Measurements from ENCODE around the gene CASZ1.

Gene CASZ1

DNA sequence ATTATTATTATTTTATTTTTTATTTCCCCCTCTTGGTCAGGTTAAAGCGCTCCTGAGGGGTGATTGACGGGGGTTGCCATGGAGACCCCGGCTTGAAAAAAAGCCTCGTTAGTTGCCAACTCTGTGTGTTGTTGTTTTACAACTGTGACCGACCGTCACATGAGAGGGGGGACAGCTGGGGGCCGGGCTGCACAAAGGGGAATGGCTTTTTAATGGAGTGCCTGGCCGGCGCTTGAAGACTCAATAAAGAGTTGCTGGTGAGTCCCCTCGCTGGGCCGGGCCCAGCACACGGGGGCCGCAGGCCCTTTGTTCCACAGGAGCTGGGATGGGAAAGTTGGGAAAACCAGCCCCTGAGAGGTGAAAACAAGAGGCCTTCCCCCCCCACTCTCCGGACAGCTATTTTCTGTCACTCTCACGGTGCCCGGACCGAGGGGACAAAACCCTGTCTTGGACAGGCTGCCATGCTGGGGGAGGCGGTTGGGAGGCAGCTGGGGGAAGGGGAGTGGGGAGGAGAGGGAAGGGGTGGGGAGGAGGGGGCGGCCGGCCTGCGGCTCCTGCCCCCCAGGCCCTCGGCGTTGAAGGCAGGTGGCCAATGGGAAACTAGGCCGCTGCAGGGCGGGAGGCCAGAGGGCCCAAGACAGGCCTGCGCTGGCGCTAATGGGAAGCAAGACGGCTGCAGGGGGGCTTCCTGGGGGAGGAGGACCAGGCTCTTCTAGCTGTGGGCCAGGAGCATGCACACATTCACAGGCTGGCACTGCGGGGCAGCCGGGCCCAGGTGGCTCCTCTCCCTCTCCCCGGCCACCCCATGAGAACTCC, 67.6 kb downstream of the CASZ1 start:
- DNase-seq (ENCODE audit: low spot score) = no peak

DNA sequence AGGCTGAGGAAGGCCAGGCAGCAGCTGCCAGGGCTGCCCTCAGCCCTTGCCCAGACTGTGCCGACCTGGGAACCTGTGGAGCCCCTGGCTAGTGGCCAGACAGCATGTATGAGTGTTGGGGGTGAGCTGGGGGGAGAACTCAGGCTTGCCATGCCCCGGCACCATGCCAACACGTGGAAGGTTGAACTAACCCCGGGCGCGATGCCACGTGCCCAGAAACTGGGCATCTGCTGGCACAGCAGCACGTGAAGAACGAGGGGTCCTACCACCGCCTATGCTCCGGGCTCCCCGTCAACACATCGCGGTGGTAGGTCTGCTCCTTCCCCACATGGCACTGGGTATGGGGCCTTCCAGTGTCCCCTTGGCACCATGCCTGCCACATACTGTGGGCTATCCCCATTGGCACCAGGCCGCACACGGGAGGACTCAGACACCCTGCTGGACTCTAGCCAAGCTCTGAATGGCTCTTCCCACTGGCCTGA, 68.7 kb downstream of the CASZ1 start:
- DNase-seq (ENCODE audit: low spot score) = no peak

DNA sequence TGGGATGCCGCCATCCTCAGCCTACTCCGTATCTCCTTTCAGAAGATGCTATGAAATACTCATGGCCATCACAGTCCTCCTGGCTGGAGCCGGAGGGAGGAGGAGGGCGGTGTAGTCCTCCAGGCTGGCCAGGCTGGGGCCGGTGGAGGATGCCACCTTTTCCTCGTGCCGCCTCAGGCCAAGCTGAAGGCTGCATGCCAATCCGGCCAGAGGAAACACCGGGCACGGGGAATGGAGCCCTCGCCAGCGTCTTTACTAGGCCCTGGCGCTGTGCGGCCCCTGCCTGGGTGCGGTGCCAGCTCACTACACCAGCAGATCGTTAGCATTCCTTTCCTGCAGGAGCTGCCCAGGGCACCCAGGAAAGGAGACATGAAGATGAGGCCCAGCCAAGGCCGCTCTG, 70.1 kb downstream of the CASZ1 start:
- no peak for DNase-seq (ENCODE audit: low spot score)

DNA sequence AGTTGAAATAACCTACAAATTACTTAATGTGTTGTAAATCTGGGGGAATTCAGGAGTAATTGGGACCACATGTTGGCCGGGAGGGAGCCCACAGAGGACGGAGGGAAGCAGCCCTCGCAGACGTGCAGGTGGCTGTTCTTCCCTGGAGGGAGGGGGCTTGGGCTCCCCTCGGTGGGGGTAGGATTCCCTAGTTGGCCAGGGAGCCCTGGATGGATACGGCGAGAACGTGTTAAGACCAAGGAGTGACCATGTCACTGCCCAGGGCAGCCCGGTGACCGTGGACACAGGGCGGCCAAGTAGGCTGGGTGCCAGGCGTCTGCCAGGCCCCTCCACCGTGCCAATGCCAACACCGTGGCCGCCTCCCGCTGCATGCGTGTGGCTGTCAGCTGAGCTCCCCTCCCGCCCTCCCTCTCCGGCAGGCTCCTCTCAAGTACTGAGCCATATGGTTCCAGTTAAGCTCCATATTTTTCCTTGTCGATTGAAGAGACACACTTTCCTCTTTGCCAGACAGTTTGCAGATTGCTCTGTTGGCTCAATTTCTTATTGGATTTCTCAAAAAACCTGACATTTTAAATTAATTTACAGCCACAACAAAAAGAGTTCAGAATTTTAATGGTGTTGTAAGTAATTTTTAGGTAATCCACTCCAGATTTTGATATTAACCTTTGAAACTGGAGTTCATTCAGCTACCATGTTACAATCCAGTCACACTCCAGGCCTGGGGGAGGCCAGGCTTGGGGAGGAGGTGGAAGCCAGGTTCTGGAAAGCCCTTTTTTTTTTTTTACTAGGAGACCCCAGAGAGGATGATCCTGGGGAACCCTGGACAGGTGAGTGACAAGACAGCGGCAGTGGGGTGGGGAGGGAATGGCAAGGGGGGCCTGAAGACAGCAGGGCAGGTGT, 71.2 kb downstream of the CASZ1 start:
- no peak for DNase-seq (ENCODE audit: low spot score)

DNA sequence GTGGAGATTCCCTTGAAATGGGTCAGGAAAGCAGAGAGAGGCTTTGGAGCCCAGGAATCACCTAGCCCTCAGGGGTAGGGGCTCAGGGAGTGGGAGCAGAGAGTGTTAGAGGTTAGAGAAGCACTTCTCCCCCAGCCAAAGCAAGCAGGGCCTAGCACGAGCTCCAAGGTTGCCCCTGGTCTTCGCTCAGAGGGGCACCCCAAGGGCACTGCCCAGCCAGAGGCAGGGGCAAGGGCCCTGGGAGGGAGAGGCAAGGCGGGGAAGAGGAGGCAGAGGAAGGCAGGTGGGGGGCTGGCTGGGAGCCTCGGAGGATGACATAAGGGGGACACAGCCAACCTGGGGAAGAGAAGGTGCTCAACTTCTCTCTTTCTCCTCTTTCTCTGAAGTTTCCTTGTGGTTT, 71.9 kb downstream of the CASZ1 start:
- DNase-seq (ENCODE audit: low spot score) = no peak

DNA sequence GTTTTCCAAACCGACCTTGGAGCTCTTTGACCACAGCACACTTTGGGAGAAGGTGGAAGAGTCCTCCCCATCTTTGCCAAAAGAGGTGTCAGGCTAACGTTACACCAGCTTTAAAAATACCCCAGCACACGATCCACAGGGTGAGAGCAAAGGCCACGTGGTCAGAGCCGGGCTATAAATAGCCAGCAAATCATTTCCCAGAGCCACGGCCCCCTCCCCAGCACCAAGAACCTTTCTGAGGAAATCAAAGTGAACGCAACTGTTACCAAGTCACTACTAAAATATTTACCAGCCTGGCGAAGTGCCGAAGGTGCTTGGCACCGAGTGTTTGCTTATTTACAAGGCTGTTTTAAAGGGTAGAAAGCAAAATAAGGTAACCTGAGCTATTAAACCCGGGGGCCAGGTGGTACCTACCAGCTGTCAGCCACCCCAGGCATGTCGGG, 72.4 kb downstream of the CASZ1 start:
- DNase-seq (ENCODE audit: low spot score) = peak; percentile 14

DNA sequence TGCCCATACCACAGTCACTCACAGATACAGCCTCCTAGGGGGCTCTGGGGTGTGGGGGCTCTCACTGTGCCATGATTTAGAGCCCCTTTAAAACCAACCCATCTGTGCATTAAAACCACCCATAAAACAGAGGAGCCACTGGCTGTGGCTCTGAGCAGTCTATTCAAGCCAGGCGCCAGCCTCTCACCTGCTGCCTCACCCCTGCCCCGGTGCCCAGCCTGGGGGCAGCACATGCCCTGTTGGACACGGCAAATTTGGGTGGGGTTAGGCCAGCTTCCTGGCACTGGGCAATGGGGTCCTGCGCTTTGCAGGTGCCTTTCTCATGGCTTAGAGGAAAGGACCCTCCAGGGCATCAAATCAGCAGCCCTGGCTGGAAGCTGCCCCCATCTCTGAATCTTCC, 73.1 kb downstream of the CASZ1 start:
- DNase-seq (ENCODE audit: low spot score) = no peak

DNA sequence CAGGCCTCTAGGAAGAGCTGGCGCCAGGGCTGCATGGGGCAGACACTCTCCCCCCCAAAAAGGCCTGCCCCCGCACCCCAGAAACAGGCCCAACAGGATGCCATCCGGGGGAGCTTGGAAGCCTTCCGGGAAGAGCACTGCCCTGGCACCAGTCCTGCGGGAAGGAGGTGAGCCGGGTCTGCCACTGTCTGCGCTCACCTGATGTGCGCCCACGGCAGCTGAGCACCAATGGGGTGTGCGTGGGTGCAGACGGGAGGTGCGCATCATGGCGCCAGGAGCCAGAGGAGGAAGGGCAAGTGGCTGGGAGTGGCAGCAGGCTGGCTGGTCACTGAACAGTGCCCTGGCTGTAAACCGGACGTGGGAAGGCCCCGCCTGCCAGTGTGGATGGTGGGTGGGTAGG, 73.6 kb downstream of the CASZ1 start:
- DNase-seq (ENCODE audit: low spot score) = no peak

DNA sequence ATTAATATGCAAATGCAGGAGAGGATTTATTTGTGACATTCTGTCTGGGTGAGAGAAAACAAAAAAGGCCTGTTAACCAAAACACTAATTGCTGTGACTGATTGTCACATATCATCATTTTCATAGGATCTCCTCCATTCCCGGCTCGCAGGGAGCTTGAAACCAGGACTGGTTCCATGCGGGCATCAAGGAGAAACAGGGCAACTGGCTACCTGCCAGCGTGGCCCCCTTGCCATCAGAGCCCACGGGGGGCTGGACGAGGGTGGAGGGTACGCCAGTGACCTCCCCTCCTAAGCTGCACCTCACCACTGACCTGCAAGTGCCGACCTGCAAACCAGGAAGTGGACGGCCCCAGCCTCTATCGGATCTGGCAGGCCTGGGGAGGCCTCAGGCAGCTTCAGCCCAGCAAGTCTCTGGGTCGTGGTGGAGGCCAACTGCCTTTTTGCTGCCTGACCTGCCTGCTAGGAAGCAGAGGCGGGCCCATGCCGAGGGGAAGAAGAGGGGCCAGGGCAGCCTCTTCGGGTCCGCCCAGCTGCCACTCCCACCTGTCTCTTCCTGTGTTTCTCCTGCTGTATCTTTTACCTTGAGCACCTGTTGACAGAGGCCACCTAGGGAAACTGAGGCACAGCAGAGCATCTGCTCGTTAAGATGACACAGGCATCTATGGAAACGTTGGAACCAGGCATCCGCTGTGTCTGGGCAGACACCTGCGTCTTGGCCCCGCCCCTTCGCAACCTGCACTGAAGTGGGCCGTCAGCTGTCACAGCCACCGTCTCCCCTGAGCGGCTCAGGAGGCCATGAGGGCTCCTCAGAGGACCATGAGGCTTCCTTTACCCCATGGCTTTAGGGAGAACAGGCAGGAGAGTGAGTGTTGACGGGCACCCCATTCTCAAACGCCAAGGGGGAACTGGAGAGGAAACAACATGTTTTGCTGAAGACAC, 74.8 kb downstream of the CASZ1 start:
- DNase-seq (ENCODE audit: low spot score) = no peak

DNA sequence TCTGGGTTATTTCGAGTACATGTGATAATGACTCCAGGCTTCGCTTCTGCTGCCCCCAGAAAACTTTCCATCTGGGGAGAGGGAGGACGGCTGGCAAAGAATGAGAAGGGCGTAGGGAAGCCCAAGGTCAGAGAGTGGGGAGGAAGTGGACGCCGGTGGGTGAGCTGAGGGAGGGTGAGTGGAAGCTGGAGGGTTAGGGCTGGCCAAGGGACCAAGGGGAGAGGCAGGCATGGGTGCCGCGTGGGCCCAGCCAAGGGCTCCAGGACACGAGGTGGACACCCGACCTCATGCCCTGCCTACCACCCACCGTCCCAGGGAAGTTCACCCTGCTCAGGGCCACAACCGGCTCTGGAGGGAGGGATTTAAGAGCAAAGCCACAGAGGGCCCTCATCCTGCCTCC, 75.8 kb downstream of the CASZ1 start:
- DNase-seq (ENCODE audit: low spot score) = no peak

DNA sequence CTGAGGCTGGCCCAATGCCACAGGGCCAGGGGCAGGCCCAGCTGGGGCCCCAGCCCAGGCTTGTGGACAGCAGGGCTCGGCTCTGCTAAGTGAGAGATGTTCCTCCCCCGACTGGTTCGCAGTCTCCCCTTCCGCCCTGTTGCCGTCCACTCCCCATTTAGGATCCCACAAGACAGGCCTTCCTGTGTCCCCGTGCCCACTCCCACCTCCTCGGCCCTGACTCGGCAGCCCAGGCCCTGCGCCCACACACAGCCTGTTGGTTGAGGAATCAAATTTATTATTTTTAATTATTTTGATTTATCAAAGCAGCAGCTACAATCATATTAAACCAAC, 78.4 kb downstream of the CASZ1 start:
- no peak for DNase-seq (ENCODE audit: low spot score)

DNA sequence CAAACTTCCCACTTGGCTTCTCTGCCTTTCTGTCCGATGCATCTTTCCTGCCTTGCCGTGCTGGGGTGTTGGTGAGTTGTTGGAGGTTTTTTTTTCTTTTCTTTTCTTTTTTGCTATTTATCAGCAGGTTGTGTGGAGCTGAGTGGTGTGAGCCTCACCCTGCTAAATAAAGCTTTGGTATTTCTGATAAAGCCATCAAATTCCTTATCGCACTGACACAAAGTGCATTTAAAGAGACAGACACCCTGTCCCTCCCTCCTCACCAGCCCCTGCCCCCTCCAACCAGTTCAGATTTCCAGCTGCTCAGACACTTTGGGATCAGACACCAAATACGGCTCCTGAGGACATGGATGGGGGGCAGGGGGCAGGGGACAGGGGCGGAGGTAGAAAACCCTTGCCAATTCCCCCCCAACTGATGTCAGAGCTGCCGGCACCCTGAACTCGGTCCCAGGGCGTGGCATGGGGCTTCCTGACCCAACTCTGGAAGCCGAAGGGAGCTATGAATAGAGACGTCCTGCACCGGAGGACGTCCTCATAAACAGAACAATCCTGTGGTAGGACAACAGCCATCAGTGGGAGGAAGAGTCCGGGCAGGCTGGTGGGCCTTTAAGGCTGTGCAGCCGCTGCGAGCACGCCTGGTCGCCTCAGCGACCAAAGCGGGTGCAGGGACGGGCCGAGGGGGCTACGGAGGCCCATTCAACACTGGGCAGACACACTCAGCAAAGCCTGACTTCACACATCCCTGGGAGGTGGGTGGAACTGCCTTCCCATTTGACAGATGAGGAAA, 79.0 kb downstream of the CASZ1 start:
- no peak for DNase-seq (ENCODE audit: low spot score)

DNA sequence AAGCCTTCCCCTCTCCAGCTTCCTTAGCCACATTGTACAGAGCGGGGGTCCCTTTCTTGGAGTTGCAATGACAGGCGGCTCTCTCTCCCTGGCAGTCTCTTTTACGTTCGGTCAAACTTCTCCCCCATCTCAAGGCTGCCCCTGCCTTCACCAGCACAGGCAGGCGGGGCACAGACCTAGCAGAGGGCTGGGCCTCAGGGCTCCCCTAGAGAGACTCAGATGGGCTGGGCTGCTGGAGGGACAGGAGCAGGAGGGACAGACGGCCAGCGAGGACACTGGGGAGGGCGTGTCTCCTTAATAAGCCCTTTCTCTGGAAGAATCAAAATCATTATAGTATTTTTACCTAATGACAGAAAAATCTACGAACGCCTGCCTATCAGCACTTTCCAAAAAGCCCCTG, 79.6 kb downstream of the CASZ1 start:
- DNase-seq (ENCODE audit: low spot score) = no peak

DNA sequence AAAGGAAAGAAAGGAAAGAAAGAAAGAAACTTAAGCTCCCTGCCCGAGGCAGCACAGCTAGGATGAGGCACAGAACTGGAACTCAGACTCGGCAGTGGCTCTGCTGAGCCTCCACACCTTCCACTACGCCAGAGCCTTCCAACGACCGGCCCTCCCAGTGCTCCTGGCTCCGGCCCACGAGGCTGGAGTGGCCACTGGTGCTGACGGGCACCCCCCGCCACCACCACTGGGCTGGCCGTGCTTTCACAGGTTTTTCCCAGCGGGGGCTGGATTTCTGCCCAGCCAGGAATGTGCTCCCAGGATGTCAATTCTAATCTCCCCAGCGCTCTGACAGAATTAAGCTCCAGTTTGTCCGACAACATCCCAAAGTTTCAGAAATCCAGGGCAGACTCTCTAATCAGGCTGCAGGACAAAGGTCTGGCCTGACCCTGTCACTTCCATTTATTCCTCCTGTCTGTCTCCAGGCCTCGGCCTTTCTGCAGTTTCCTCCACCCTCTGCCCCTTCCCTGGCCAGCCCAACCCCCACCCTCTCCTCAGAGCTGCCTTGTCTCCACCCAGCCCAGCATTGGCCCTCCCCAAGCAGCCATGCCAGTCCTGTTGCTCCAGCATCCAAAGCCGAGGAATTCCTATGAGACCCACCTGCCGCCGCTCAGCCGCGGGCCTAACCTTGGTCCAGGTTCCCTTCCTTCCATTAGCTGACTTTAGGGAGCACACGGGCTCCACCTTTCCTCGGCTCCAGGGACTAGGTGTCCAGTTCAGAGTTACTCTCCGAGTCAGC, 81.9 kb downstream of the CASZ1 start:
- no peak for DNase-seq (ENCODE audit: low spot score)

DNA sequence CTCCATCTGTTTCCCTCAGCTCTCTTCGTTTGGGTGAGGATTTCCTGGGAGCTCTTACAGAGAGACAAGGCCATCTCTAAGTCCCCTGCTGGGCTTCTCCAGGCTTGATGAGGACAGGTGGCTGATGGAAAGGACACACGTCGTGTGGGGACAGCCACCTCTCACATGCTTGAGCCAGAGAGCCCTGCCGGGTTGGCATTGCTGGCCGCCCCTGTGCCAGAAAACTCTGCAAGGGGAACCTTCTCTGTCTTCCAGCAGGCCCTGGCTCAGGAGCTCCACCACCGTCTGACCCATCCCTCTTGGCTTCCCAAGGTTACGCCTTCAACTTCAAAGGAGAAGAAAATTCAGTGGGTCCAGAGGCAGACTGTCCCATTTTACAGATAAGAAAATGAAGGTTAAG, 82.8 kb downstream of the CASZ1 start:
- no peak for DNase-seq (ENCODE audit: low spot score)

DNA sequence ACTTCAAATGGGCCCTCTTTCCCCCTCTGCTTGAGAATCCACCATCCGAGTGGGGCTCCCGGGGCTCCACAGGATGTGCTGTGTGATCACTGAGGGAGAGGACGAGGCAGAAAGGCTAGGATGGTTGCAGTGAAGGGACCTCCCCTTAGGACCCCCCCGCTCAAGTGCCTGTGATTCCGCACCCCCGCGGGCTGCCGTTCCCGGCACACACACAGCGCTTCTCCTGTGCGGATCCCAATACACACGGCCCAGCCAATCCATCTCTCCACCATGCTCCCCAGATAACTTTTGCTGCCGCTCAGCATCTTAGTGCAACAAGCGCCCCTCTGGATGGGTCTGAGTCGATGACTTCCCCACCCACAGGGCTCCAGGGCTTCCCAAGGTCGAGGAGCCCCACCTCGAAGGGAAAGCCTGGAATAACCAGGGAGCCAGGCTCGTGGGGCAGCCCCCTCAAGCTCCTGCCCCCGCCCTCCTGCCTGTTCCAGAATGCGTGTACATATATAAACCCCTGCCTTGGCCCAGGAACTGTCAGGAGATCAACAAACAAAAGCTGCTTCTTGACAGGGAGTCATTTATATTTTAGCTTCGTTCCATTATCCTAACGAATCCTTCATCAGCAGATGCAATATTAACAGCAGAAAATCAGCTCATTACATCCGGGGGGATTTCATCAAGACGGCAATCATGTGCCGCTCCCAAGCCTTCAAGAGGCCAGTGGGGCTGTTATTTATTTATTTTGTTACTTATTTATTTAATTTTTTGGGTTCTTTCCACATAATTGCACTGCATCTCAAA, 83.7 kb downstream of the CASZ1 start:
- no peak for DNase-seq (ENCODE audit: low spot score)

DNA sequence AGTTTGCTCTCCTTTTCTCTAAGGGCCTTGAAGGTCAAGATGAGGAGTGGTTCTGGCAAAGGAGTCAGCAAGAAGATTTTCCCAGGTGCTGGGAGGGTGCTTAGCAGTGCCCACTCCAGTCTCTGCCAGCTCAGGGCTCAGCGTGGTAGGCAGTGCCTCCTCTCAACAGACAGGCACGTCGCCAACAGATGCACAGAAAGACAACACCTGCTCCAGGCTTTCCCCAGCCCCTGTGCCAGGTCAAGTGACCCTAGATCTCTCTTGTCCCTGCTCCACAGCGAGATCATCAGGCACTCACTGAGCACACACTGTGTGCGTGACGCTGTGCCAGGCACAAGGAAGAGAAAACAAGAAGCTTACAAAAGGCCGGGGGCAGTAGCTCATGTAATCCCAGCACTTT, 86.0 kb downstream of the CASZ1 start:
- DNase-seq (ENCODE audit: low spot score) = no peak

DNA sequence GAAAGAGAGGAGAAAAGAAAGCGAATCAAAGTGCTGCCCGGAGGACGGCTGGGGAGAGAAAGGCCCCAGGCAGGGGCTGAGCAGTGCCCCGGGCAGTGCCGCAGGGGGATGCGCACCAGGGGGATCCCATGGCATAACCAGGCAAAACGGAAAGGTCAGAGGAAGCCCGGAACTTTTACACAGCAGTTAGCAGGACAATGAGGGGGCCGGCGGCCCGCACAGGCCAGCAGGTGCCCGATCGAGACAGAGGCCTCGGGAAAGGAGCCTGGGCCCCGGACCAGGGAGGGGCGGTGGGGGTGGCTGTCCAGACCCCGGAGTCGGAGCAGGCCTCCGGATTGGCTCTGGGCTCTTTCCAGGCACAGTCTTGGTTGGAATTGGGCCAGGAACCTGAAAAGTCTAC, 86.8 kb downstream of the CASZ1 start:
- DNase-seq (ENCODE audit: low spot score) = no peak

DNA sequence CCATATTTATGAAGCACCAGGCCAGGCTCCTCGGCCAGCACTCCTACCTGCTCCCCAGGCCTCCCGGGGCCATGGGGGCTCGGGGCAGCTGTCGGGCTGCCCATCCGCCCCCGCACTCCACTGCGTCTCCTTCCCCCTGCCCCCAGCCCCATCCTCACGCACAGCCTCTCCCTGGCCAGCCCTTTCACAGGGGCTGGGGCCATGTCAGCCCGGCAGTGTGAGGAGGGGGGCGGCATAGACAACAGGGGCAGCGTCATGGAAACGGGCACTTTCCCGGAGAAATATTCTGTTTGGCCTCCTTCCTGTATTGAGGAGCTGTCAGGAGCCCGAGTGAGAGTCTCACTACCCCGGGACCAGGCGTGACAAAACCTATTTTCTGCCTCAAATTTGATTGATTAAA, 87.3 kb downstream of the CASZ1 start:
- DNase-seq (ENCODE audit: low spot score) = no peak

DNA sequence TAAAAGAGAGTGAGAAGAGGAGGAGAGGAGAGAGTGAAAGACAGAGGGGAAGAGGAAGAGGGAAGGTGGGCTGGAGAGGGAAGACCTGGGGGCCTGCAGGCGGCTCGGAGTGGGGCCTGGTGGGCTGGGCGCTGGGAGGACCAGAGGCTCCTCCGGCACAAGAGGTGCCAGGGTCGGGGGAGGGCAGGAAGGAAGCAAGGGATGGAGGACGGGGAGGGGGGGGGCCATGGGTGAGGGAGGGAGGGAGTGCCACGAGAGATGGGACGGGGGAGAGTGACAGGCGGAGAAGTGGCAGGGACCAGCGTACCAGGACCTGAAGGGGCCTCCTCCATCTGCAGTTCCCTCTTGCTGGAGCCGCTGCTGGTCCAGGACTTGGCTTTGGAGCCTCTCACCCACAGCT, 87.7 kb downstream of the CASZ1 start:
- no peak for DNase-seq (ENCODE audit: low spot score)

All from LoVo (cell line).